HCT116 (cell line): ENCODE data around the gene FRS2. TPM values are rescaled to one million over a fixed set of nuclear protein-coding genes. Genes with fewer than 3 reads are reported as not detected.

Experiments used
- ATAC-seq: fragments of 200-7000 bp; cut with Tn5 transposase; 2 replicates; pipeline ENCODE4 v1.9.1; 2020; ENCODE audit warnings: mild to moderate bottlenecking, moderate library complexity
- BruUV-seq: library from RNA; stranded (reverse); fragments of 400-500 nt; replicated peaks from 2 replicates; lab custom pipeline; 2021; lab: Mats Ljungman, UMichigan
- CTCF ChIA-PET: fragments of 300-600 bp; sonication (Branson Sonifier 250); formaldehyde crosslinking; loops from one replicate; lab custom pipeline; 2021; ENCODE audit warnings: antibody characterized with exemption; lab: Charles Lee
- POLR2A ChIA-PET: fragments of 300-600, 350-600 bp; sonication (Branson Sonifier 250); formaldehyde crosslinking; loops from one replicate; lab custom pipeline; 2021; ENCODE audit warnings: antibody characterized with exemption; lab: Charles Lee
- RAD21 ChIA-PET, 2 experiments: fragments of 300-600 bp; sonication (Branson Sonifier 250); formaldehyde crosslinking; loops; one replicate each; lab custom pipeline; 2023; ENCODE audit warnings: low total read pairs in 2 of 2; ENCODE audit not compliant: uncharacterized antibody in 2 of 2, unreplicated experiment in 2 of 2, low non-redundant PET in 1 of 2; lab: Charles Lee
- DNase-seq: peaks from one replicate; pipeline ENCODE4 v3.0.0-alpha.2; 2010; ENCODE audit warnings: low read depth, low spot score
- H2AFZ ChIP-seq: fragments of 200-600 bp; shearing (Covaris generic), sonication (generic); 2 replicates; pipeline ENCODE4 v1.6.1; 2017; ENCODE audit warnings: low read depth, mixed run types, mixed read lengths, antibody characterized with exemption, low read length; ENCODE audit not compliant: poor library complexity, severe bottlenecking
- H3K27ac ChIP-seq: 2 replicates; pipeline ENCODE4 v1.5.1; 2012; ENCODE audit warnings: low read depth, low read length
- H3K27me3 ChIP-seq: fragments of 200-600 bp; sonication (generic); 2 replicates; pipeline ENCODE4 v1.6.1; 2016; ENCODE audit warnings: mixed run types, low read length, mixed read lengths; ENCODE audit not compliant: insufficient read depth
- H3K36me3 ChIP-seq, 2 experiments: fragments of 200-500 bp in 1 of 2; fragments of 200-600 bp in 1 of 2; sonication (Bioruptor generic) in 1 of 2; sonication (generic) in 1 of 2; 2 replicates each; pipeline versions ENCODE4 v1.5.1 to v1.6.1; 2014 to 2016; ENCODE audit warnings: low read length in 2 of 2, inconsistent platforms in 1 of 2, mixed read lengths in 1 of 2, mixed run types in 1 of 2; ENCODE audit not compliant: insufficient read depth in 2 of 2, control insufficient read depth in 1 of 2
- H3K4me1 ChIP-seq, 2 experiments: fragments of 200-600 bp in 1 of 2; sonication (generic) in 1 of 2; 2 replicates each; pipeline versions ENCODE4 v1.5.1 to v1.6.1; 2012 to 2017; ENCODE audit warnings: low read length in 2 of 2, inconsistent platforms in 1 of 2, mild to moderate bottlenecking in 1 of 2, mixed read lengths in 1 of 2, mixed run types in 1 of 2, moderate library complexity in 1 of 2; ENCODE audit not compliant: insufficient read depth in 2 of 2, control insufficient read depth in 1 of 2
- H3K4me2 ChIP-seq: fragments of 200-600 bp; sonication (generic); 2 replicates; pipeline ENCODE4 v1.6.1; 2017; ENCODE audit warnings: mixed run types, low read length, mixed read lengths
- H3K4me3 ChIP-seq, 2 experiments: fragments of 200-600 bp in 1 of 2; sonication (generic) in 1 of 2; replicated peaks in 1 of 2; 2 replicates each; pipeline ENCODE4 v1.5.1; 2011 to 2016; ENCODE audit warnings: low read length in 2 of 2, control low read depth in 1 of 2, low read depth in 1 of 2, mild to moderate bottlenecking in 1 of 2, mixed read lengths in 1 of 2, mixed run types in 1 of 2
- H3K79me2 ChIP-seq: fragments of 200-600 bp; sonication (generic); 2 replicates; pipeline ENCODE4 v1.6.1; 2017; ENCODE audit warnings: mild to moderate bottlenecking, mixed run types, low read length, moderate library complexity, mixed read lengths; ENCODE audit not compliant: insufficient read depth
- H3K9ac ChIP-seq: fragments of 200-600 bp; sonication (generic); 2 replicates; pipeline ENCODE4 v1.6.1; 2016; ENCODE audit warnings: low read length, mixed read lengths
- H3K9me2 ChIP-seq: fragments of 200-600 bp; sonication (generic), shearing (Covaris generic); 2 replicates; pipeline ENCODE4 v1.6.1; 2017; ENCODE audit warnings: mixed run types, mild to moderate bottlenecking, moderate library complexity; ENCODE audit not compliant: insufficient read depth
- H3K9me3 ChIP-seq, 2 experiments: fragments of 200-500 bp in 1 of 2; fragments of 200-600 bp in 1 of 2; sonication (Bioruptor generic) in 1 of 2; sonication (generic) in 1 of 2; 2 replicates each; pipeline ENCODE4 v1.6.1; 2014 to 2017; ENCODE audit warnings: low read length in 2 of 2, mixed read lengths in 2 of 2, inconsistent platforms in 1 of 2, low read depth in 1 of 2, mild to moderate bottlenecking in 1 of 2, mixed run types in 1 of 2, moderate library complexity in 1 of 2; ENCODE audit not compliant: control insufficient read depth in 1 of 2, insufficient read depth in 1 of 2
- H4K20me1 ChIP-seq: fragments of 200-600 bp; sonication (generic), shearing (Covaris generic); 2 replicates; pipeline ENCODE4 v1.6.1; 2017; ENCODE audit warnings: mixed run types, mild to moderate bottlenecking, moderate library complexity; ENCODE audit not compliant: insufficient read depth
- ATF3 ChIP-seq: IDR thresholded peaks from 2 replicates; pipeline ENCODE4 v1.6.1; 2012
- CTCF ChIP-seq, 3 experiments: fragments of 200-600 bp in 1 of 3; sonication (generic) in 1 of 3; IDR thresholded peaks in 2 of 3; conservative IDR thresholded peaks in 1 of 3; 2 replicates each; pipeline ENCODE4 v1.5.1; 2012 to 2017; ENCODE audit warnings: low read depth in 2 of 3, low read length in 2 of 3, antibody characterized with exemption in 1 of 3, borderline replicate concordance in 1 of 3, control low read depth in 1 of 3, mild to moderate bottlenecking in 1 of 3, mixed read lengths in 1 of 3, mixed run types in 1 of 3, moderate library complexity in 1 of 3; ENCODE audit not compliant: insufficient read depth in 1 of 3
- ELF1 ChIP-seq: IDR thresholded peaks from 2 replicates; pipeline ENCODE4 v1.6.1; 2012; ENCODE audit warnings: low read depth, borderline replicate concordance
- EZH2 ChIP-seq: fragments of 200-600 bp; sonication (generic); IDR thresholded peaks from 2 replicates; pipeline ENCODE4 v1.6.1; 2017; ENCODE audit warnings: antibody characterized with exemption, mixed run types
- FOSL1 ChIP-seq: IDR thresholded peaks from 2 replicates; pipeline ENCODE4 v1.6.1; 2012; ENCODE audit warnings: low read depth
- JUND ChIP-seq: IDR thresholded peaks from 2 replicates; pipeline ENCODE4 v1.6.1; 2012
- MAX ChIP-seq: IDR thresholded peaks from 2 replicates; pipeline ENCODE4 v1.6.1; 2012
- REST ChIP-seq: IDR thresholded peaks from 2 replicates; pipeline ENCODE4 v1.6.1; 2012; ENCODE audit warnings: low read depth
- SP1 ChIP-seq: IDR thresholded peaks from 2 replicates; pipeline ENCODE4 v1.6.1; 2012; ENCODE audit warnings: low read depth
- SRF ChIP-seq: IDR thresholded peaks from 2 replicates; pipeline ENCODE4 v1.6.1; 2012; ENCODE audit warnings: low read depth
- TCF7L2 ChIP-seq: IDR thresholded peaks from 2 replicates; pipeline ENCODE4 v1.7.0; 2011; ENCODE audit warnings: borderline replicate concordance, inconsistent platforms; ENCODE audit not compliant: insufficient read depth, insufficient read length; ENCODE audit errors: extremely low read depth
- YY1 ChIP-seq: IDR thresholded peaks from 2 replicates; pipeline ENCODE4 v1.6.1; 2011; ENCODE audit warnings: low read length, low read depth, moderate library complexity, mild to moderate bottlenecking; ENCODE audit not compliant: insufficient replicate concordance; ENCODE audit errors: extremely low read depth
- ZBTB33 ChIP-seq: IDR thresholded peaks from 2 replicates; pipeline ENCODE4 v1.6.1; 2011; ENCODE audit warnings: mild to moderate bottlenecking, low read length, moderate library complexity; ENCODE audit not compliant: insufficient replicate concordance; ENCODE audit errors: extremely low read depth
- intact Hi-C: fragments of 100-400 bp; cut with micrococcal nuclease; formaldehyde crosslinking; loops from 2 replicates; pipeline ENCODE4 v1.10.0; 2022
- total RNA-seq: library from RNA; stranded (reverse); gene quantifications from one replicate; pipeline ENCODE4 v1.2.1, GENCODE V29; 2021; ENCODE audit not compliant: unreplicated experiment

FRS2 gene
- total RNA-seq, 1 experiment from 2014 or later = 14.7 TPM

- no peaks in the 10 kb centered on the region for H3K9me3 ChIP-seq
- H3K4me1 ChIP-seq = no peaks in the 10 kb centered on the region
- no peak overlapping the region for H3K4me2 ChIP-seq
- H3K4me3 ChIP-seq = no peak overlapping the region
- ATAC-seq (no peak), DNase-seq (no peak)
- no TSS peak for BruUV-seq
- H3K27me3 ChIP-seq = no peaks in the 10 kb centered on the region
- intact Hi-C loops = no loop called here
- CTCF ChIA-PET = no interaction called here
- no peak overlapping the region for H3K27ac ChIP-seq
- H4K20me1 ChIP-seq = peaks cover 12% of the 10 kb centered on the region; the same call in 1 of the 2 replicates
- POLR2A ChIA-PET = interaction anchor here (1.3 kb wide), 1 partner anchor 10 kb away, joined by 3 read pairs; no protein-coding TSS in a partner anchor
- H3K36me3 ChIP-seq = no peaks in the 10 kb centered on the region
- peaks cover 98% of the 10 kb centered on the region for H3K79me2 ChIP-seq
- TF ChIP-seq YY1 (no peak), ZBTB33 (no peak), ELF1 (no peak), SRF (no peak), EZH2 (no peak), TCF7L2 (no peak), CTCF (IDR thresholded peaks at IDR 0.05 in 2 of 3, conservative IDR thresholded peaks at IDR 0.05 in 1 of 3; ENCODE audit: borderline replicate concordance in 1 of 3, insufficient read depth in 1 of 3, low read depth in 2 of 3, low read length in 2 of 3) (no peak), FOSL1 (no peak), REST (no peak), JUND (no peak), ATF3 (no peak), MAX (no peak), SP1 (no peak)
- no peaks in the 10 kb centered on the region for H3K9me2 ChIP-seq
- H2AFZ ChIP-seq = no peak overlapping the region
- RAD21 ChIA-PET = no interaction called here
- no peak overlapping the region for H3K9ac ChIP-seq
Observed at GRCh38 chr12:69512820-69513219, 42.6 kb downstream of the FRS2 start.
